ENCODE measurements around the gene PTPRM. TPM values are rescaled to one million over a fixed set of nuclear protein-coding genes. Genes with fewer than 3 reads are reported as not detected.

Gene PTPRM
- total and polyA plus RNA-seq, 2 of the 8 experiments (the other 6 are each of a cell fraction or from before 2014, with no cell fraction given) = 4.1 to 7.0 TPM

GRCh38 chr18:7711495-7711894 is 144.4 kb downstream of the PTPRM start:
- no peak overlapping the region for H2BK5ac ChIP-seq (ENCODE audit: low read depth, low read length)
- no peaks in the 10 kb centered on the region for H3K36me3 ChIP-seq (ENCODE audit: control insufficient read depth in 2 of 4, insufficient read depth in 4 of 4, low read length in 3 of 4)
- WGBS, 2 experiments (ENCODE audit: extremely low coverage in 1 of 2, insufficient coverage in 1 of 2, insufficient read length in 1 of 2, insufficient replicate concordance in 2 of 2, low coverage in 1 of 2, low lambda C conversion rate in 2 of 2, missing lambda C conversion rate in 1 of 2) = 100% methylated on average over 2 of the region's 2 CpGs; no CpG with 5 or more reads in 1 of the 2 experiments
- no peak overlapping the region for H3K18ac ChIP-seq (ENCODE audit: extremely low read depth, low read length)
- no peak overlapping the region for H3K4me3 ChIP-seq (ENCODE audit: extremely low read depth in 1 of 4, insufficient read depth in 2 of 4, low read depth in 3 of 4, low read length in 4 of 4)
- no peak overlapping the region for H3K4me2 ChIP-seq (ENCODE audit: insufficient read depth in 1 of 2, low read depth in 2 of 2, low read length in 2 of 2)
- DNase-seq (ENCODE audit: low read depth in 1 of 2, low spot score in 2 of 2) = no peak
- H4K5ac ChIP-seq (ENCODE audit: insufficient read length, low read depth, low read length) = no peak overlapping the region
- no peak overlapping the region for H2AFZ ChIP-seq (ENCODE audit: low read length)
- H3K9me3 ChIP-seq (ENCODE audit: insufficient read depth in 2 of 2, low read depth in 1 of 2, low read length in 1 of 2) = no peaks in the 10 kb centered on the region
- H2BK20ac ChIP-seq (ENCODE audit: low read length) = no peak overlapping the region
- no peak overlapping the region for H3K9ac ChIP-seq (replicated peaks in 1 of 4; ENCODE audit: extremely low read depth in 1 of 4, low read depth in 3 of 4, low read length in 3 of 4)
- no peaks in the 10 kb centered on the region for H3K79me2 ChIP-seq (ENCODE audit: control insufficient read depth in 1 of 2, insufficient read depth in 2 of 2, low read length in 2 of 2)
- ChIA-PET POLR2A (ENCODE audit: partially characterized antibody) (no interaction called here), CTCF (ENCODE audit: partially characterized antibody) (no interaction called here)
- H3K14ac ChIP-seq (ENCODE audit: insufficient read length) = no peak overlapping the region
- no peak overlapping the region for H2BK15ac ChIP-seq (ENCODE audit: low read length)
- H3K27me3 ChIP-seq (replicated peaks in 1 of 4; ENCODE audit: control insufficient read depth in 3 of 4, extremely low read depth in 1 of 4, insufficient read depth in 3 of 4, low read length in 3 of 4) = no peaks in the 10 kb centered on the region
- FAIRE-seq = no peak
- no peaks in the 10 kb centered on the region for H3K79me1 ChIP-seq (ENCODE audit: low read depth, low read length)
- no peaks in the 10 kb centered on the region for H4K20me1 ChIP-seq (replicated peaks in 1 of 2; ENCODE audit: control insufficient read depth in 1 of 2, insufficient read depth in 2 of 2, low read length in 2 of 2)
- no peak overlapping the region for H2BK120ac ChIP-seq (replicated peaks; ENCODE audit: low read depth, low read length)
- no peak overlapping the region for H3K56ac ChIP-seq (replicated peaks; ENCODE audit: insufficient read length, low read depth, low read length)
- H4K8ac ChIP-seq (ENCODE audit: extremely low read depth, insufficient read depth, low read length) = no peak overlapping the region
- H4K91ac ChIP-seq (replicated peaks; ENCODE audit: insufficient read length, low read length) = no peak overlapping the region
- H3K23ac ChIP-seq (ENCODE audit: insufficient read length) = no peak overlapping the region
- H3K27ac ChIP-seq (ENCODE audit: low read depth, low read length) = no peak overlapping the region
- no peaks in the 10 kb centered on the region for H3K4me1 ChIP-seq (replicated peaks in 1 of 4; ENCODE audit: control insufficient read depth in 3 of 4, insufficient read depth in 4 of 4, low read length in 3 of 4)
- H2BK12ac ChIP-seq (ENCODE audit: low read depth, low read length) = no peak overlapping the region
- no peak overlapping the region for H2AK5ac ChIP-seq (ENCODE audit: low read depth, low read length)
- no peak overlapping the region for H3K4ac ChIP-seq (replicated peaks; ENCODE audit: insufficient read length, low read depth, low read length)
- no peaks in the 10 kb centered on the region for H3K23me2 ChIP-seq (ENCODE audit: low read depth, low read length)
- TF ChIP-seq EP300 (IDR thresholded peaks at IDR 0.05; ENCODE audit: borderline replicate concordance in 1 of 2, low read depth in 2 of 2, low read length in 2 of 2) (no peak), BRCA1 (IDR thresholded peaks at IDR 0.05; ENCODE audit: low read depth, low read length) (no peak), EZH2 (IDR thresholded peaks at IDR 0.05; ENCODE audit: low read depth, low read length, severe bottlenecking) (no peak), SRF (IDR thresholded peaks at IDR 0.05; ENCODE audit: low read depth, low read length) (no peak), POU5F1 (IDR thresholded peaks at IDR 0.05; ENCODE audit: low read depth, low read length) (no peak), CEBPB (IDR thresholded peaks at IDR 0.05; ENCODE audit: low read depth, low read length) (no peak), TEAD4 (IDR thresholded peaks at IDR 0.05; ENCODE audit: low read depth, low read length) (no peak), SP4 (IDR thresholded peaks at IDR 0.05; ENCODE audit: low read length) (no peak), PHF8 (conservative IDR thresholded peaks at IDR 0.05; ENCODE audit: low read depth, low read length) (no peak), KDM1A (IDR thresholded peaks at IDR 0.05; ENCODE audit: borderline replicate concordance, low read length) (no peak), TBP (IDR thresholded peaks at IDR 0.05; ENCODE audit: low read depth, low read length) (no peak), TAF7 (optimal IDR thresholded peaks at IDR 0.05; ENCODE audit: borderline replicate concordance, low read depth, low read length) (no peak), MAX (IDR thresholded peaks at IDR 0.05) (no peak), RNF2 (IDR thresholded peaks at IDR 0.05; ENCODE audit: borderline replicate concordance, low read depth, low read length, missing control alignments, poor library complexity, severe bottlenecking) (no peak), MAFK (IDR thresholded peaks at IDR 0.05; ENCODE audit: low read depth, low read length) (no peak), POLR2A (IDR thresholded peaks at IDR 0.05; ENCODE audit: control extremely low read depth in 1 of 2, low read depth in 2 of 2, low read length in 2 of 2) (no peak)
